Colon (tissue), 2 donors: ENCODE results near the gene GALNT17.

Experiments used
- FAIRE-seq: peaks from 2 replicates; lab custom pipeline; 2012; peaks lifted over from hg19 to GRCh38; lab: Jason Lieb, UNC
- donor health status: control.
- donor health status: control.

The GALNT17 gene

DNA sequence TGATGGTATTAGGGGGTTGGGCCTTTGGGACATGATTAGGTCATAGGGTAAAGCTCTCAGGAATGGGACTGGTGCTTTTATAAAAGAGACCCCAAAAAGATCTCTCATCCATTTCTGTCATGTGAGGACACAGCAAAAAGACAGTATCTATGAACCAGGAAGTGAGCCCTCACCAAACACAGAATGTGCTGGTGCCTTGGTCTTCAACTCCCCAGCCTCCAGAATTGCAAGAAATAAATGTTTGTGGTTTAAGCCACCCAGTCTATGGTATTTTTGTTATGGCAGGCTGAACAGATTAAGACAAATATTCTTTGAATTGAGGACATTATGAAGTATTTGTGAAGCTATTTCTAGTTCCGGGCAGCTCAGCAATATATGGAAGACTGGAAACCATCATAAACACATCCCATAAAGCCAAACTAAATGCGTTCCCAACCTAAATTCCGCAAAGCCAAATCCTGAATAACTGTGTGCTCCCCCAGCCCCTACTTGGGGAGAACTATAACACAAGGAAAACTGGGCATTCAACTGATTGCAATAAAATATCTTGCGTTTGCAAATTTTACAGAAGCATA is 153.7 kb downstream of the GALNT17 start:
- FAIRE-seq = no peak

DNA sequence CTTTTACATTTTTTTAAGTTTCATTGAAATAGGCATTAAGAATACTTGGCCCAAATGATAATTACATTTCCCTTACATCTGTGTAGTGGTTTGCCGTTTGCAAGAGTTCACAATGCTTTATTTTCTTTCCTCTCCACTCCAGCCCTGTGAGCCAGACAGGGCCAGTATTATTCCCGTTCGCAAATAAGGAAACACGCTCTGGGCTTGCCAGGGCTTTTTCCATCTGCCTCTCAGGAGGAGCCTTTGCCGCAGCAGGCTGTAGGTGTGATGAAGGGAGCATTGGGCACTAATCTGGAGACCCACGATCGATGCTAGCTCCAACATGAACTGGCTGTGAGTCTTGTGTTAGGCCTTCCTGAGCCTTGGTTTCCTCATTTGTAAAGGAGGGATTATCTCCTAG is 154.4 kb downstream of the GALNT17 start:
- FAIRE-seq = no peak

DNA sequence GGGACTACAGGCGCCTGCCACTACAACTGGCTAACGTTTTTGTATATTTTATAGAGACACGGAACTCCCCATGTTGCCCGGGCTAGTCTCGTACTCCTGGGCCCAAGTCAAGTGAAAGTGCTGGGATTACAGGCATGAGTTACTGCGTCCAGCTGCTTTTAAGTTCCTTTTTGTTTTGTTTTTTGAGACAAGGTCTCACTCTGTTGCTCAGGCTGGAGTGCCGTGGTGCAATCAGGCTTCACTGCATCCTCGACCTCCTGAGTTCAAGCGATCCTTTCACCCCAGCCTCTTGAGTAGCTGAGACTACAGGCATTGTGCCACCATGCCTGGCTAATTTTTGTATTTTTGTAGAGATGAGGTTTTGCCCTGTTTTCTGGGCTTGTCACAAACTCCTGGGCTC is 155.0 kb downstream of the GALNT17 start:
- no peak for FAIRE-seq

DNA sequence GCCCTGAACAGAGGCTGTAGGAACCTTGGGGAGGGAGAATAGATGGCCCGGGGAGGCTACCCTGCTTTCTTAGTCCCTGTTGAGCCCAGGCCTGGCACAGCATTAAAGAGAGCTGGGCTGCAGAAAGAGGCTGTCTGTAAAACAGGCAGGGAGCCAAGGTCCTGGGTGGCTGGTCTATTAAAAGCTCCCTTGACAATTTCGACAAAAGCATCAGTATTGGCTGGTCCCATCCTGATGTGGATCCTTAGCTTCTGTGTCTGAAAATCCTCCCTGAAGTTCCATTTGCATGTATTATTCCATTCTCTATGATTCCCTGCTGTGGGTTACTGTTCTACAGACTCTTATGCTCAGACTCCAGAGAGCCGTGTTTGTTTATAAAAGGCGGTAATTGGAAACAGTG is 158.5 kb downstream of the GALNT17 start:
- FAIRE-seq = no peak

DNA sequence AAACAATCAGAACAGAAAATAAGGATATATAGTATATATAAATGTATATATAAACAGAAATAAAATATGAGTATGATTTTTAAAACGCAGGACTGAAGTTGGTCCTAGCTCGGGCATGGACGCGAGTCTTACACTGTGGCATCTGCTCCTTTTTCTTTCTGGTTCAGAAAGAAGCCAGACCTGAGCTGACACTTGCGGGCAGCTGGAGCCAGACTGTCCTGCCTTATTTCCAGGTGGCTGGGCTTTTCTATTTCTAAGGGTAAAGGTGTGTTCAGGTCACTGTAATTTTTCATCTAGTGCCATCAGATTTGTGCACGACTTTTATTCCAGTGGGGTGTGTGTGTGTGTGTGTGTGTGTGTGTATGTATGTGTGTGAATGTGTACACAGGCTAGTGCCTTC is 166.4 kb downstream of the GALNT17 start:
- FAIRE-seq = no peak

DNA sequence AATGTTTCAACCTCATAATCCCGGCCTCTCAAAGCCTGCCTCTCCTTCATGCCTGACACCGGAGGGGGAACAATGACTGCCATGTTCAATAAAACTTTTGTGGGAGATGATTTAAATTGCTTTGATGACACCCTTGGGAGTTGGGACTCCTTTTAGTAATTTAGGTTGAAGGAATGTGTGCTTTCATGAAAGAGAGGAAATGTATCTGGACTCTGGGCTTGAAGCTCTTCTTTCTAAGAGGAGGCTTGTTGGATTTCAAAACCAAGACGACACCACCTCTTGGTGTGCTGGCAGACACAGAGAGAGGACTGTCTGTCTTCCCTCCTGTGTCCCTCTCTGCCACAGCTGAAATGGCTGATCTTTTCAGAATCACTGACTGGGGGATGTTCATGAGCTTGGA is 168.1 kb downstream of the GALNT17 start:
- FAIRE-seq = no peak

DNA sequence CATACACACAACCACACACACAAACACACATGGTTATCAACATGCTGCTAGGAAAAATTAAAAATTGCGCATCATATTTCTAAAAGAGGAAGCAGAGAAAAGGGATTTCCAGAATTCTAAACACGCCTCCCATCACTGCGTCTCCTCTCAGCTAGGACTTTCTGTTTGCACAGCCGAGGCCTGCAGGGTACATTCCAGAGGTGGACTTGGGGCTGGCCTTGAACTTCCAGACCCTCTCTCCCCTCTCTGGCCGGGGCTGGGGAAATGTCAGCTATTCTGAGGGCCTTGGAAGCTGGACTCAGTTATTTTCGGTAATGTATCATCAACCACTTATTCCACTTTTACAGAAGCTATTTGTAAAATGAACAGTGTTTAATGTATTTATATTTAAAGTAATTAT is 168.7 kb downstream of the GALNT17 start:
- no peak for FAIRE-seq

DNA sequence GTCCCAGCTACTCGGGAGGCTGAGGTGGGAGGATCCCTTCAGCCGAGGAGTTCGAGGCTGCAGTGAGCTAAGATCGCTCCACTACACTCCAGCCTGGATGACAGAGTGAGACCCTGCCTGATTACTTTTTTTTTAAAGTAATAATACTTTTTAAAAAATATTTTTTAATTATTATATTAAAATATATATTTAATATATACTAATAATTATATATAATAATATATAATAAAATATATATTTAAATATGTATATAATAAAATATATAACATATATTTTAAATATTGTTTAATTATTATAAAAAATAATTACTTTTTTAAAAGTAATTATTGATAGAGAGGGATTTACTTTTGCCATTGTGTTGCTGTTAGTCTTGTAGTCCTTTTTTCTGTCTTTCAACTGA is 169.2 kb downstream of the GALNT17 start:
- FAIRE-seq = peak; percentile 93

DNA sequence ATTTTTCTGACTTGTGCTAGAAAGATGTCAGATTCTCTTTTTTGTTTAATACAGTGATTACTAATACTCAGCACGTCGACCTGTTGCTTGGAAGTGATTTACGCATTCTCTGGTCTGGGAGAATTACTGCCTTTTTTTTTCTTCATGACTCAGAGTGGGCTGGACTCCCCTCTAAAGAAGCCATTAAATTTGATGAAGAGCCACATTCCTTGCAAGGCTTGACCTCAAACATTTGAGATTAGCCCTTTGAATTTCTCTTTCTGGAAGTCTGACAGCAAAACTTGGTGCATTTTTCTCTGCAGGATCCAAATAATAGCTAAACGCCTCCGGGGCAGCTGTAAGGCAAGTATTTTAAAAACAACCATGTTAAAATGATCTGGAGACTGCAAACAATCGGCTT is 171.6 kb downstream of the GALNT17 start:
- no peak for FAIRE-seq

DNA sequence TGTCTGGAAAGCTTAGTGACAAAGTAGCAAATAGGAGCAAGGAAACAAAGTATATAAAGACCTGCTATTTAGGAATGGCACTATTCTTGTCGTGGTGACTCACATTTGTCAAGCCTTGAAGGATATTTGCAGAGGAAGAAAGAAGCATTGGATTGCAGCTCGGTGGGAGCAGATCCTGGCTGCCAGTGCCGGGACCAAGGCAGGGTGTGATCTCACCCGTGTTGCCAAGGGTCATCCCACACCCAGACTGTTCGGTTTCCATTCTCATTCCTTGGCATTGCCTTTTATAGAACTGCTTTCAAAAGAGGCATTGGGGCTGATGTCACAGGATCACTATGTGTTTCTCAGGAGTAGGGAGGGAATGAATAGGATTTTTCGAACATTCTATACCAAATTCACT is 176.2 kb downstream of the GALNT17 start:
- FAIRE-seq = no peak

DNA sequence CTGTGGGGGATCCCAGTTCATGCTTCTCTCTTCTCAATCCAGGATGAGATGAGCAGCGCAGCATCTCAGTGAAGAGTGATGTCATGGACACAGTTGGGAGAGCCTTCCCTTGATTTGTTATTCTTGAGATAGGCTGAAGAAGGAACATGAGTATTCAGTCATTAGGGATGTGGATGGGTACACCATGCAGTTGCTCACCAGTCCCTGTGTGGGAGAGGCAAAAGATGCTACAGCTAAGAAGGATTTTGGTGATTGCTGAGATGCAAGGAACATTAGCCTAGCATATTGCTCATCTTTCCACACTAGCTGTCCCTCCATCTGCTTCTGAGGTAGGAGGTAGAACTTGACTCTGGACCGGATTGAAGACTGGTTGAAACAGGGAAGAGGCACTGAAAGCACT is 179.6 kb downstream of the GALNT17 start:
- FAIRE-seq = no peak

DNA sequence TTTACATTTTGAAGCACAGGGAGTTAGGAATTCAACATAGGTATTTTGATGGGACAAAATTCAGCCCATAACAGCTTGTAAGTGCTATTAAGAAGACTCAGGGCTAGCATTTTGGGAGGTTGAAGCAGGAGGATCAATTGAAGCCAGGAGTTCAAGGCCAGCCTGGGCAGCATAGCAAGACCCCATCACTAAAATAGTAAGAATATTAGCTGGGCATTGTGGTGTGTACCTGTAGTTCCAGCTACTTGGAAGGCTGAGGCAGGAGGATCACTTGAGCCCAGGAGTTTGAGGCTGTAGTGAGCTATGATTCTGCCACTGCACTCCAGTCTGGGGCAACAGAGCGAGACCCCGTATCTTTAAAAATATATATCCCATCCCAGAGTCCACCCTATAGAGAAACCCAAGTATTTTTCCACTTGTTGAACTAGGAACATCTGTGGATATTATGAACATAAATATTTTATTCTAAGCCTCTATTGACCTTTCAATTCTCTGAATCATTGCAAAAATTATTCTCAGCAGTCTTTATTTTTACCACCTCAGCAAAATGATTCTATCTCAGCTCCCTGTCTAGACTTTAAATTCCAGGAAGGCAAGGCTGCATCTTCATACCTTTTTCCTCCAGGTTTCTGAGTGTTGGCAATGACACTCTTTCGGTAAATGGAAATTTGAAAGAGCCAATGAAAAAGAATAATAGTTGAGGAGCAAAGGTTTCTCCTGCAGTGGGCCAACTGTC is 181.0 kb downstream of the GALNT17 start:
- FAIRE-seq = no peak

DNA sequence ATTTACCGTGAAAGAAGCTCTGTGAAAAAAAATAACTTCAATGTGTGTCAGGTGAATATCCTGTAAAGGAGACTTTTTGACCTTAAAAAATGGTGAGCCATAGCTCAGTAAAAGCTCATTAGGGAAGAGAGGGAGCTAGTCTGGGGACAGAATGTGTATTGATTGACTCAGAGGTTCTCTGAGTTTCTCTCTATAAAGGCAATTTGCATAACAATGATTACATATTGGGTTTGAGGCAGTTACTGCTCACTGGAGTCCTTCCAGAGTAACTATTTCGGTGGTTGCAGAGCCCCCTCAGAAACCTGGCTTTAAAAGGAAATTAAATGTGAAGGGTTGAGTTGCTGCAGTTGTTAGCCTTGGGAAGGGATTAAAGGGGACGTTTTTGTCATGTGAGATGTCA is 181.6 kb downstream of the GALNT17 start:
- no peak for FAIRE-seq

DNA sequence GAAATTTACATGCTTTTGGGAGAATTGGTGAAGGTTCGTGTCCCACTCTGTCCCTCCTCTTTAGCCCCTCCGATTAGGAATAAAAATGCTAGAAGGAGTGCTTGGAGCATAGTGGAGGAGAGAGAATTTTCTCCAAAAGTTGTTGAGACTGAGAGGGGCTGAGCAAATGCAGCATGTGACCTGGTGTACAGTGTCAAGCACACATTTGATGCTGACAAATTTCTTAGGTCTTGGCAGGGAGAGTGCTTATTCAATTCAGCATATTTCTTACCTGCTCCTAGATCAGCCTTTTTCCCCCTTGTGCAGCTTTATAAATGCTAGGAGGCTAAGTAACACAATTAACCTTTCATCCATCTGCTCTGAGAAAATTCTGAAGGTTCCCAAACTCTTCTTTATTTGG is 189.0 kb downstream of the GALNT17 start:
- FAIRE-seq = no peak

DNA sequence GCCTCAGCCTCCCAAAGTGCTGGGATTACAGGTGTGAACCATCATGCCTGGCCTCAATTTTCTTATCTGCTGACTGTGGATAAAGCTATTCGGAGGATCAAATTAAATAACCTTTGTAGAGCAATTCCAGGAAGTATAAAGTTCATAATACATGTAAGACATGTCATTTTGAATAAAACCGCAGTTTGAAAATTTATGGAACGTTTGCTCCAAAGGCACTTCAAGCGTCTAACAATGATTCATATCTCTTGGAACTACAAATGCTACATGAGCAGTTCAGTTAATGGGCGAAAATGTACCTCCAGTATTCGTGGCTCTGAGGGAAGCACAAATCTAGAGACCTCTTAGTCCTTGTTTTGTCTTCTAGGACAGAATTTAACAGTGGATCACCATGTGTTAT is 190.3 kb downstream of the GALNT17 start:
- FAIRE-seq = no peak

DNA sequence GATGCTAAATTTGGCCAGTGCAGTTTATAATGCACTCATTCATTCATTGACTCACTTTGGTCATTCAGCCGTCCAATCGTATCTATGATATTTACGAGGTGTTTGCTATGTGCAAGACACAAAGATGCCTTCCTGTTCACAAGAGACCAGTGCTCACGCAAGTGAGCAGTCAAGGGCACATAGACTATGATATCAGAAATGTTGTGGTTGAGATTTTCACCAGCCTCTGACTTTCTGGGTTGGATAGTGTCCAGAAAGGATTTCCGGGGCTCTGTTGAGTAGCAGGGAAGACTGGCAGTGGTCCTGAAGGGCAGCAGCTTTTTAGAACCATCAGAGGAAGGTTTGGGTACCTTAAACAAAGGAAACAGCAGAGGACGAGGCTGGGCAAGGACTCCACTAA is 191.8 kb downstream of the GALNT17 start:
- no peak for FAIRE-seq

DNA sequence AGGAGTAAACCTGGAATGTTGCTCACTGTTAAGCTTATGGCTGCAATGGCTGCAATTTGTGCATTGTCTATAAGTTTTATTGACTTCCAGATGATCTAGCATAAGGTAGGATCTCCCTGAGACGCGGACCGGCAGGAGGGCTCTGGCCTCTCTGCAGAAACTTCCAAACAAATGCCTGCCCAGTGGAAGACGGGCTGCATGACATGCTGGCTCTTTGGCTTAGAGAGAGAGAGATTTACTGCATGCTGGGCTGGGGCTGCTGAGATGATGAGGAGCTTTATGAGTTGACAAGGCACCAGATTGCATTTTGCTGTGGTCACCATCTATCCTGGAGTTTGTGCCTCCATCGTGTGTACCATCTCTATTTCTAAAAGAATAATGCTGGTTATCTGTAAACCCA is 193.2 kb downstream of the GALNT17 start:
- no peak for FAIRE-seq

DNA sequence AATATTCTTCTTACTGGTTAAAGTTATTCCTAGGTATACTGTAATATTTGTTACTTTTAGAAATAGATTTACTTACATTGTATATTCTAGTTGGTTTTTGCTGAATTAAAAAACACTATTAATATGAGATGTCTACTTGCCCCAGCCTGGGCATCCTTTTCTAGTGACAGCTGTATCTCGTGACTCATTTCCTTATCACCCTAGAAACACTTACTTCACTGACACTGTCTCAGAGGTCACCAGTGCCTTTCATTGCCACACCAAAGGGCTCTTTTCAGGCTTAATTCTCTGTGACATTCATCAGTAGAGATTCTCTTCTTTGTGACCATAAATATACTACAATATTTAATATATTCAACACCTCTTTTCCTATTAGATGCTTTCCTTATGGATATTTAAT is 194.7 kb downstream of the GALNT17 start:
- FAIRE-seq = no peak

DNA sequence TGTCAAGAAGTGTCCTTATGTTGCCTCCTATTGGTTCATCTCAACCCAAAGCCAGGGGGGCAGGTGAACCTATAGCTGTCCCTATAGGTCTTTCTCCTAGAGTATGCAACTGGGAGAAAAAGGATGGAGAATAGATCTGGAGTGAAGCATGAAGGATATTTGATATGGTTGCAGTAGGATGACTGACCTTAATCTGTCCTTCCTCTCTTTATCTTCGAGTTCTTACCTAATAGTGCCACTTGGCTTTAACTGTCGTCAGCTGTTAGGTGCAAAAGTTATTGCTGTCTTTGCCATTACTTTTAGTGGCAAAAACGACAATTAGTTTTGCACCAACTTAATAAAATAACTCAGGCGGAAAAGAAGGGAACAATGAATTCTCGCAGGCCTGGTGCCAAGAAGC is 196.0 kb downstream of the GALNT17 start:
- FAIRE-seq = no peak

DNA sequence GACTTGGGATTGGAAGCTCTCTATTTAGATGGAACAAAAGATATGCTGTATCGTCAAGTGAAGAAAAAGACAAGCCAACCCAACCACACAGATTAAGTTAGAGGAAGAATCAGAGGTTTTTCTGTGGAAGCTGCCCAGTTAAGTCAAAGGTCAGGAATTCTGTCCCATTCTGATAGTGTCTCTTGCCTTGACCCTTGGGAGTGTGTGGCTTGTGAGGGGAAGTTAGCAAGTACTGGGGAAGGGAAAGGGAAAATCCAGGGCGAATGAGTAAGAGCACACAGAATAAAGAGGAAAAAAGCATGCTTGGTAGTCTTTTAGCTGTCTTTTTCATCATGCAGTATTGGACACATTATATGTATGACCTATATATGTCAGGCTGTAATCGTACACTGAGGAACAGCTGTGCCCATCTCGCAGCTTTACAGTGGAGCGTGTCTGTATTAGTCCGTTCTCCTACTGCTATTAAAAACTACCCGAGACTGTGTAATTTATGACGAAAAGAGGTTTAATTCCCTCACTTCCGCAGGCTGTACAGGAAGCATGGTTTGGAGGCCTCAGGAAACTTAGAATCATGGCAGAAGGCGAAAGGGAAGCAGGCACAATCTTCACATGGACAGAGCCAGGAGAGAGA is 197.2 kb downstream of the GALNT17 start:
- no peak for FAIRE-seq

DNA sequence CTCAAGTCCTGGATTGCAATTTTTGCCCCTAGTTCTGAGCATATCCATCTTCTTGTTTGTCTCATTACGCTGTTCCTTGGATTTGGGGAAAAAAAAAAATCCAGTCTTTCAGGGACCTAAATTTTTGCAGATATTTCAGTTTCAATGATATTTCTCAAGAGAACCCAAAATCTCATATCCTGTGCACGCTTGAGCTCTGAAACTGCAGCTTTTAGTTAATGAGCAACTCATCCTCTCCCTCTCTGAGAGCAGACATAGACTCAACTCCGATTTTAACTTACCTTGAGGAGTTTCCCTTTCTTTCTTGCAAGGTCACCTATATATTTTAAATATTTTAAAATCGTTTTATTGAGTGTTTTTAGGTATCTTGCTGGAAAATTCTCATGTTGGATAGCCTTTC is 200.3 kb downstream of the GALNT17 start:
- FAIRE-seq = no peak

DNA sequence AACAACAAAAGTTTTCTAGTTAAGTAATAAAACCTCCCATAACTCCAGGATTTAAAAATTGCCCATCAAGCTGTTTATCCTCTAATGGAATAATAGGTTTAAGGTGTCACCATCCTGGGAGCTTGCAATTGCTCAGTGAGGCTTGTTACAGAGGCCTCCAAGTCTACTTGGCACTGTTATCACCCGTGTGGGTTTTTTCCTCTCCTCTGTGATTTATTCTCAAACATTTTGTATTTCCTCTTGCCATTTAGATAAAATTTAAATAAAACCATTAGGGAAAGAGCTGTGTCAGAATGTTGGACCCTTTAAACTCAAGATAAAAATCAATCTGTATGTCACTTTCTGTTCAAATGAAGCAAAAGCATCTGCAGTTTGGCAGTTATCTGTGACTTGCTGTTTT is 202.6 kb downstream of the GALNT17 start:
- FAIRE-seq = no peak

DNA sequence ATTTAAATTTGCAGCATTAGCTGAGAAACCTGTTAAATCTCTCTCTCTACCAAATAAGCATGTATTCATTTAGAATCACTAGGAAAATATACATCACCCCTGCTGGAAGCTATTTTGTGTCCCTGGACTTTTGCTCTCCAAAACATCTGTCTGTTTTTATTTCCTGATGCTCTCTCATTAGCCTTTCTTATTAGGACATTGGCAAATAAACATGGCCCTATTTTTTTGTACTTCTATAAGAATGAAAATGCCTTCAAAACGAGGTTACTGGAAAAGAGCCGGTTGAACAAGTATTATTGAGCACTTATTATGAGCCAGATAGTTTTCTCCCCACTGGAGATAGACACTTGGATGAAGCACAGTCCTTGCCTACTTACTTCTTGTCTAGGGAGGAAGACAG is 206.9 kb downstream of the GALNT17 start:
- no peak for FAIRE-seq

DNA sequence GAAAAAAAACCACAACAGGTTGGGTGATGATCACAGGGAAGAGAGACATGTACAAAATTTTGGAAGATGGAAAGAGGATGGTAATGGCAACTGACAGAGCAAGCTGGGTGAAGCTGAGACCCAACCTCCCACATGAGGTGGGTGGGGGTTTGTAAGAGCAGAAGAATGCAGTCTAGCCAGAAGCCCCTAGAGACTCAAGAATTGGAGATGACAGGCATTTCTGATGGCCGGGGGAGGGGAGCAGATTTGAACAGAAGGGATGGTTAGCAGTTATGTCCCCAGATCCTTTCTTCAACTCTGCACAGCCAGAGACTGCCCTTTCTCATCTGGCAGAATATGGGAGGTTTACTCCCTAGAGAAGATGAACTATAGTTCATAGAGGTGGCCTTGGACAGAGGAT is 208.0 kb downstream of the GALNT17 start:
- no peak for FAIRE-seq
